Sigmoid colon (tissue), 4 donors: ENCODE data around the gene CFAP97D2.

Experiments
- EP300 ChIP-seq, 4 donors: sonication (generic); formaldehyde crosslinking; IDR thresholded peaks; one replicate each; pipeline ENCODE4 v1.6.1; 2017; ENCODE audit warnings: antibody characterized with exemption in 4 of 4
- POLR2AphosphoS5 ChIP-seq, 4 donors: sonication (generic); formaldehyde crosslinking; IDR thresholded peaks; one replicate each; pipeline ENCODE4 v1.6.1; 2017; ENCODE audit warnings: antibody characterized with exemption in 4 of 4
- TF ChIP-seq, protein P1 (sequence below), 4 experiments: fragments of 450-650 bp in 3 of 4; fragments of 200-600 bp in 1 of 4; IDR thresholded peaks; one replicate each; pipeline ENCODE4 v1.5.1; 2016 to 2019; ENCODE audit warnings: antibody characterized with exemption in 4 of 4, mild to moderate bottlenecking in 3 of 4, moderate library complexity in 2 of 4

DNA sequence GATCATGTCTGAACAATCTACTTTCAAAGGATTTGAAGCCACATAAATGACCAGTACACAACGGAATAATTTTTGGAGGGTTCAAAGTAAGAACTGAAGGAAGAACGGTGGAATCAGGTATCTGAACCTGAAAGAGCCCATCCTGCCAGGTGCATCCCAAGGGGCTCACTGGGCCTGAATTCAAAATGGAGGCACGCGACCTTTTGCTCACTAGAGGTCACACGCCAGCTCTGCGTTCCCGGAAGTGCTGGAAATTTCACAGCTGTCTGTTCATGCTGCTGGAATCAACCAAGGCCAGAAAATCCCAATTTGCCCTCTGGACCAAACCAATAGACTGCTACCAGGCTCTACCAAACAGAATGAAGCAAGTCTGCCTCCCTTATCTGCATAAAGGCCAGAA, 42.5 kb upstream of the CFAP97D2 start:
- TF ChIP-seq, protein P1, sequence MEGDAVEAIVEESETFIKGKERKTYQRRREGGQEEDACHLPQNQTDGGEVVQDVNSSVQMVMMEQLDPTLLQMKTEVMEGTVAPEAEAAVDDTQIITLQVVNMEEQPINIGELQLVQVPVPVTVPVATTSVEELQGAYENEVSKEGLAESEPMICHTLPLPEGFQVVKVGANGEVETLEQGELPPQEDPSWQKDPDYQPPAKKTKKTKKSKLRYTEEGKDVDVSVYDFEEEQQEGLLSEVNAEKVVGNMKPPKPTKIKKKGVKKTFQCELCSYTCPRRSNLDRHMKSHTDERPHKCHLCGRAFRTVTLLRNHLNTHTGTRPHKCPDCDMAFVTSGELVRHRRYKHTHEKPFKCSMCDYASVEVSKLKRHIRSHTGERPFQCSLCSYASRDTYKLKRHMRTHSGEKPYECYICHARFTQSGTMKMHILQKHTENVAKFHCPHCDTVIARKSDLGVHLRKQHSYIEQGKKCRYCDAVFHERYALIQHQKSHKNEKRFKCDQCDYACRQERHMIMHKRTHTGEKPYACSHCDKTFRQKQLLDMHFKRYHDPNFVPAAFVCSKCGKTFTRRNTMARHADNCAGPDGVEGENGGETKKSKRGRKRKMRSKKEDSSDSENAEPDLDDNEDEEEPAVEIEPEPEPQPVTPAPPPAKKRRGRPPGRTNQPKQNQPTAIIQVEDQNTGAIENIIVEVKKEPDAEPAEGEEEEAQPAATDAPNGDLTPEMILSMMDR (IDR thresholded peaks at IDR 0.05): no peak
- TF ChIP-seq EP300 (IDR thresholded peaks at IDR 0.05) (no peak), POLR2AphosphoS5 (IDR thresholded peaks at IDR 0.05) (no peak)
